ENCODE measurements around the gene GARIN5B.
A peak's percentile ranks its signal among the peaks of the same experiment; 100 is the strongest.

GRCh38 chr19:55344444-55344843, 18.6 kb downstream of the GARIN5B start:
- TF ChIP-seq POLR2A (IDR thresholded peaks at IDR 0.05; ENCODE audit: low read length) = no peak
- TF ChIP-seq CTCF (IDR thresholded peaks at IDR 0.05) = no peak
- no peak for TF ChIP-seq KDM5A (IDR thresholded peaks at IDR 0.05)
- 0 out of 5 replicates have a peak, but pooled peaks of 1 of the 2 experiments have one; percentile 9 for TF ChIP-seq RAD21 (conservative IDR thresholded peaks at IDR 0.05 in 1 of 2, IDR thresholded peaks at IDR 0.05 in 1 of 2)
- TF ChIP-seq, protein P1, sequence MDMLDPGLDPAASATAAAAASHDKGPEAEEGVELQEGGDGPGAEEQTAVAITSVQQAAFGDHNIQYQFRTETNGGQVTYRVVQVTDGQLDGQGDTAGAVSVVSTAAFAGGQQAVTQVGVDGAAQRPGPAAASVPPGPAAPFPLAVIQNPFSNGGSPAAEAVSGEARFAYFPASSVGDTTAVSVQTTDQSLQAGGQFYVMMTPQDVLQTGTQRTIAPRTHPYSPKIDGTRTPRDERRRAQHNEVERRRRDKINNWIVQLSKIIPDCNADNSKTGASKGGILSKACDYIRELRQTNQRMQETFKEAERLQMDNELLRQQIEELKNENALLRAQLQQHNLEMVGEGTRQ (IDR thresholded peaks at IDR 0.05) = no peak
- TF ChIP-seq JUNB (IDR thresholded peaks at IDR 0.05) = no peak

All from A549 (cell line).